ENCODE measurements around the gene VTN.

The VTN gene

GRCh38 chr17:28365487-28365886 lies 4.6 kb downstream of the VTN start:
- no peak for TF ChIP-seq CTCF (IDR thresholded peaks at IDR 0.05)

- no peak for TF ChIP-seq CTCF (IDR thresholded peaks at IDR 0.05)
Measured at GRCh38 chr17:28364665-28365363, 5.3 kb downstream of the VTN start, which contains the start of gene SEBOX. Gene SEBOX (minus strand): TSS chr17:28365199. CDS start chr17:28365151, 48 bp downstream.

GRCh38 chr17:28363776-28364650 lies 6.1 kb downstream of the VTN start:
- TF ChIP-seq CTCF (IDR thresholded peaks at IDR 0.05): no peak

GRCh38 chr17:28363186-28363585 lies 6.9 kb downstream of the VTN start:
- no peak for TF ChIP-seq CTCF (IDR thresholded peaks at IDR 0.05)

GRCh38 chr17:28357901-28358197 lies 12.3 kb downstream of the VTN start:
- no peak for TF ChIP-seq CTCF (IDR thresholded peaks at IDR 0.05)

GRCh38 chr17:28357061-28357900 lies 12.8 kb downstream of the VTN start, which contains the start of gene POLDIP2:
Gene POLDIP2 (minus strand): TSS chr17:28357527. CDS start chr17:28357448, 79 bp downstream.
- no peak for TF ChIP-seq CTCF (IDR thresholded peaks at IDR 0.05)

GRCh38 chr17:28350271-28350670 lies 19.8 kb downstream of the VTN start:
- no peak for TF ChIP-seq CTCF (IDR thresholded peaks at IDR 0.05)
